ENCODE results near the gene GTF3C2.

Gene GTF3C2

GRCh38 chr2:27291865-27292264 is 64.7 kb downstream of the GTF3C2 start:
- DNase-seq (ENCODE audit: low read depth), result no peak
- H3K4me3 ChIP-seq (ENCODE audit: low read depth, low read length), result no peak overlapping the region
- TF ChIP-seq, protein P1, sequence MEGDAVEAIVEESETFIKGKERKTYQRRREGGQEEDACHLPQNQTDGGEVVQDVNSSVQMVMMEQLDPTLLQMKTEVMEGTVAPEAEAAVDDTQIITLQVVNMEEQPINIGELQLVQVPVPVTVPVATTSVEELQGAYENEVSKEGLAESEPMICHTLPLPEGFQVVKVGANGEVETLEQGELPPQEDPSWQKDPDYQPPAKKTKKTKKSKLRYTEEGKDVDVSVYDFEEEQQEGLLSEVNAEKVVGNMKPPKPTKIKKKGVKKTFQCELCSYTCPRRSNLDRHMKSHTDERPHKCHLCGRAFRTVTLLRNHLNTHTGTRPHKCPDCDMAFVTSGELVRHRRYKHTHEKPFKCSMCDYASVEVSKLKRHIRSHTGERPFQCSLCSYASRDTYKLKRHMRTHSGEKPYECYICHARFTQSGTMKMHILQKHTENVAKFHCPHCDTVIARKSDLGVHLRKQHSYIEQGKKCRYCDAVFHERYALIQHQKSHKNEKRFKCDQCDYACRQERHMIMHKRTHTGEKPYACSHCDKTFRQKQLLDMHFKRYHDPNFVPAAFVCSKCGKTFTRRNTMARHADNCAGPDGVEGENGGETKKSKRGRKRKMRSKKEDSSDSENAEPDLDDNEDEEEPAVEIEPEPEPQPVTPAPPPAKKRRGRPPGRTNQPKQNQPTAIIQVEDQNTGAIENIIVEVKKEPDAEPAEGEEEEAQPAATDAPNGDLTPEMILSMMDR (IDR thresholded peaks at IDR 0.05; ENCODE audit: insufficient read depth, low read depth, low read length, missing control alignments), result no peak

GRCh38 chr2:27290549-27290948 is 66.0 kb downstream of the GTF3C2 start:
- TF ChIP-seq, protein P1 (IDR thresholded peaks at IDR 0.05; ENCODE audit: insufficient read depth, low read depth, low read length, missing control alignments), result no peak

GRCh38 chr2:27288610-27289009 is 68.0 kb downstream of the GTF3C2 start:
- no peak for DNase-seq (ENCODE audit: low read depth)
- no peak overlapping the region for H3K4me3 ChIP-seq (ENCODE audit: low read depth, low read length)
- TF ChIP-seq, protein P1 (IDR thresholded peaks at IDR 0.05; ENCODE audit: insufficient read depth, low read depth, low read length, missing control alignments), result no peak

More at GRCh38 chr2:27290549-27290948, 66.0 kb downstream of the GTF3C2 start:
- no peak for DNase-seq (ENCODE audit: low read depth)
- H3K4me3 ChIP-seq (ENCODE audit: low read depth, low read length), result no peak overlapping the region

DNA sequence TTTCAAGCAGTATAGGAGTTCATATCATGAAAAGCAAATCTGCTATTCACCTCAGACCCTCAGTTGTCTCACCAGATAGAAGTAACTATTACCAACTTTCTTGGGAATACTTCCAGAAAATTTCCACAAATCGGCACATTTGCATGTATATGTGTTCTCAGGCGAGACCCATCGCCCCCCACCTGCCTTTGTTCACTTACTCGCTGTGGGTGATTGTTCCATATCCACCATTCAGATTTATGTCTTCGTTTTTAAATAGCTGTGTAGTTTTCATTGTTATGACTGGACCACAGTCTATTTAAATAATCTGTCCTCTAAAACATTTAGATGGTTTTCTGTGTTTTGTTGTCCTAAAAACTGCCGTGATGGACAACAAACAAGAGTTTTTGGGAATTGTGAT is 71.1 kb downstream of the GTF3C2 start:
- DNase-seq (ENCODE audit: low read depth), result no peak
- H3K4me3 ChIP-seq (ENCODE audit: low read depth, low read length), result no peak overlapping the region
- TF ChIP-seq, protein P1 (IDR thresholded peaks at IDR 0.05; ENCODE audit: insufficient read depth, low read depth, low read length, missing control alignments), result no peak

DNA sequence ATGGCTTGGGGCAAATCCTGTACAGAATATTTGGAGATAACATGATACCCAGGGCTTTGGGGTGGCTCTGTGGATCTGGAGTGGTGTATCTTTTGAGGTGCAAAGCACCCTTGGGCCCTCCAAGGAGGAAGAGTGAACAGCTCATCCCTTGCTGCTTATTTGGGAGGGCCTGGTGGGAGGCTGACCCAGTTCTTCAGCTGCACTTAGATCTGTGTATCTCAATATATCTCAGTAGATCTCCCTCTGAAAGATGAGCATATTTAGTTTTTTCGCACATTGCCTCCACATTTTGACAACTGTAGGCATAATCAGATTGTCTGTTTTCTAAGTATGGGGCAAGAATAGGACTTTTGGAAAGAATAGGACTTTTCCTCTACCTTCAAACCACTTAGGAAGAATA is 71.6 kb downstream of the GTF3C2 start:
- DNase-seq (ENCODE audit: low read depth), result no peak
- TF ChIP-seq, protein P1 (IDR thresholded peaks at IDR 0.05; ENCODE audit: insufficient read depth, low read depth, low read length, missing control alignments), result no peak

DNA sequence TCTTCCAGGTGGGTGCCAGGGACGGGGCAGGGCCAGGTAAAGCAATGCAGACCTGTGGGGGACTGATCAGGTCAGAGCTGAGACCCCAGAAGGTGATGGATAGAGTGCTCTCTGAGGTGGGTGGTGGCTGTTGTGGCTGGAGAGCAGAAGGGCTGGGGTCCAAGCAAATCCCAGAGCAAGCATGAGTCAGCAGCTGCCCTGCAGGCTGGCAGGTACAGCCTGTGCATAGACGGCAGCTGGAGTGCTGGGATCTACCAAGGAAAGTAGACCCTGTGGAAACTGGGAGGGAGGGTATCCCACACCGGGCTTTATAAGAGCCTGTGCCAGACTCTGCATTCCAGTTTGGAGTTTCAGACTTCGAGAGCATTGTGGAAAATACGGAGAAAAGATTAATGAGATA is 73.7 kb downstream of the GTF3C2 start:
- TF ChIP-seq, protein P1 (IDR thresholded peaks at IDR 0.05; ENCODE audit: insufficient read depth, low read depth, low read length, missing control alignments), result no peak
- H3K4me3 ChIP-seq (ENCODE audit: low read depth, low read length), result no peak overlapping the region

More for the DNA sequence above, 71.6 kb downstream of the GTF3C2 start:
- H3K4me3 ChIP-seq (ENCODE audit: low read depth, low read length), result no peak overlapping the region

DNA sequence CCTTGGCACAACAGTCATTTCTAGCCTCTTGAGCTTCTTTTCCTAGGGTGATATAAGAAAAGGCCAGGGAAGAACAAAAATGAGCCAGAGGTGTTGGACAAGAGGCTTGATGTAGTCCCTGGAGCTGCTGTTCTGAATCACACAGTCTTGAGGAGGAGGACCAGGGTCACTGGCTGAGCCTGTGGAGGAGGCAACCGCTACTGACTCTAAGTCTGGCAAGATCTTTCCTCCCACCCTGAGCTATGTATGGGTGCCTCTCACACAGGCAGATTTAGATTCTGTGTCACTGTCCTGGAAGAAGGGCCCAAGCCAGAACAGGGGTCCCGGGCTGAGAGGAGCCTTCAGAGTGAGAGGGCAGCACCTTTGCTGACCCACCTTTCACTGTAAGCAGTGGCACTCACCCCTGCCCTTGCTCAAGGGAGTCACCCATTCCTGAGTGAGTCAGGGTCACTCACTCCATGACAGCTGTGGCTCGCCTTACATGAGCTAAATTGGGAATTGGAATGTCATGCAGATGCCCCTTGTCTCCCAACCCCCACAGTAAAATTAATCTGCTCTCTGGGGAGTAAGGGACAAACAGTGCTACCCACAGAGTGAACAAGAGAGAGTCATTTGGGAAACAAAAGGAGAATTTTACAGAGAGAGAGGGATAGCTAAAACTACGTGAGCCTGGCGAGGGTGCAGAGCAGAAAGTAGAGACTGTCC is 74.6 kb downstream of the GTF3C2 start, which contains the start of gene TRIM54:
Gene TRIM54, plus strand, starts transcription at position 575 of the 705 bp plus-strand sequence. CDS start 303 bp downstream, outside the sequence.
- no peak for DNase-seq (ENCODE audit: low read depth)
- TF ChIP-seq, protein P1 (IDR thresholded peaks at IDR 0.05; ENCODE audit: insufficient read depth, low read depth, low read length, missing control alignments), result no peak
- H3K4me3 ChIP-seq (ENCODE audit: low read depth, low read length), result no peak within 1 kb of the TSS

More for the DNA sequence above, 73.7 kb downstream of the GTF3C2 start:
- no peak for DNase-seq (ENCODE audit: low read depth)
